Left forelimb (tissue), 1 donor: ENCODE data around the gene SAMD8.
A peak's percentile ranks its signal among the peaks of the same experiment; 100 is the strongest.
"Not testable (repeated sequence)": the region's sequence is repeated elsewhere in the genome, so short reads cannot be mapped to it uniquely, and the experiment has no call there.

Experiments
- DNase-seq: peaks from one replicate; pipeline ENCODE4 v3.0.0-alpha.2; 2018; ENCODE audit warnings: low spot score

The SAMD8 gene

GRCh38 chr10:75195035-75195763 lies 83.7 kb downstream of the SAMD8 start:
- no peak for DNase-seq

- no peak for DNase-seq
These were observed 85.6 kb downstream of the SAMD8 start for GRCh38 chr10:75197066-75197465.

GRCh38 chr10:75197906-75198305 lies 86.5 kb downstream of the SAMD8 start:
- no peak for DNase-seq

- DNase-seq: not testable (repeated sequence)
These were observed 88.5 kb downstream of the SAMD8 start for GRCh38 chr10:75199949-75200348.

- no peak for DNase-seq
These were observed 90.4 kb downstream of the SAMD8 start for GRCh38 chr10:75201793-75202307.

GRCh38 chr10:75202321-75203045 lies 91.0 kb downstream of the SAMD8 start:
- no peak for DNase-seq

- DNase-seq: not testable (repeated sequence)
These were observed 91.7 kb downstream of the SAMD8 start for GRCh38 chr10:75203046-75203620.

GRCh38 chr10:75203724-75204123 lies 92.3 kb downstream of the SAMD8 start:
- no peak for DNase-seq

GRCh38 chr10:75205908-75206307 lies 94.5 kb downstream of the SAMD8 start:
- DNase-seq: no peak

GRCh38 chr10:75206638-75207037 lies 95.2 kb downstream of the SAMD8 start:
- DNase-seq: not testable (repeated sequence)

GRCh38 chr10:75207079-75207856 lies 95.8 kb downstream of the SAMD8 start:
- DNase-seq: no peak

GRCh38 chr10:75207857-75208144 lies 96.3 kb downstream of the SAMD8 start:
- no peak for DNase-seq

- no peak for DNase-seq
These were observed 96.7 kb downstream of the SAMD8 start for GRCh38 chr10:75208181-75208580.

- DNase-seq: no peak
These were observed 97.8 kb downstream of the SAMD8 start for GRCh38 chr10:75209086-75209920.

- peak; percentile 90 for DNase-seq
These were observed 98.4 kb downstream of the SAMD8 start for GRCh38 chr10:75209921-75210281.

- peak; percentile 97 for DNase-seq
These were observed 99.0 kb downstream of the SAMD8 start, which contains the start of gene VDAC2 for GRCh38 chr10:75210282-75211006. Gene VDAC2, plus strand, starts transcription at chr10:75210796. Its CDS starts 363 bp downstream, at chr10:75211159.

GRCh38 chr10:75211007-75211691 lies 99.7 kb downstream of the SAMD8 start:
- DNase-seq: no peak

GRCh38 chr10:75212343-75212742 lies 100.9 kb downstream of the SAMD8 start:
- no peak for DNase-seq

GRCh38 chr10:75220274-75220673 lies 108.8 kb downstream of the SAMD8 start:
- DNase-seq: no peak

- DNase-seq: not testable (repeated sequence)
These were observed 110.0 kb downstream of the SAMD8 start for GRCh38 chr10:75221492-75221891.
